Measurements from ENCODE around the gene FBXO5. TPM values are rescaled to one million over a fixed set of nuclear protein-coding genes. Genes with fewer than 3 reads are reported as not detected.
A peak's percentile ranks its signal among the peaks of the same experiment; 100 is the strongest.
"Not testable (repeated sequence)": the region's sequence is repeated elsewhere in the genome, so short reads cannot be mapped to it uniquely, and the experiment has no call there.

FBXO5 gene
- polyA plus RNA-seq, 1 donor (not counting 4 experiments of a cell fraction or from before 2014, with no cell fraction given) = 9.0 TPM

DNA sequence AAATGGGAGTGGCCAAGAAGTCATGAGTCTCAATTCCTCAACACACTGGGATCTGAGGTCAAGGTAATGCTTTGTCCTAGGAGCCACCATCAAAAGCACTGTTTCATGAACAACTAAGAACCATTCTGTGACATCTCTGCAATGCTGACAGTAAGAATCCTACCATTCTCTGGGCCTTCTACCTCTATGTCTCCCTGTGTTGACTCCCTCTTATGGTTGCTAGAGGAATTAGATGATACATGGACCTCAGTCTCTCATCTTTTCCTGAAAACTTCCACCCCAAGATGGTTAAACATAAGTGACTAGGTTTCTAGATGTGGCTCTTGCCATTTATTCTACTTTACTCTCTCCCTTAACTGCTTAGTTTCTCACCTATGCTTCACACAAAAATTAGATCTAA, 10.6 kb upstream of the FBXO5 start:
- Histone ChIP-seq H3K4me1 (ENCODE audit: control insufficient read depth, extremely low read depth, insufficient read depth, low read length) (no peaks in the 10 kb centered on the region), H4K20me1 (ENCODE audit: control insufficient read depth, extremely low read depth, insufficient read depth, low read length) (no peaks in the 10 kb centered on the region), H2AFZ (ENCODE audit: control insufficient read depth, low read length) (no peak overlapping the region), H3K9me1 (ENCODE audit: control insufficient read depth, extremely low read depth, insufficient read depth, low read length) (no peaks in the 10 kb centered on the region), H3K27ac (ENCODE audit: control insufficient read depth, insufficient read depth, low read length) (no peak overlapping the region), H3K79me2 (ENCODE audit: control insufficient read depth, insufficient read depth, low read length) (peaks cover 44% of the 10 kb centered on the region), H3K9ac (ENCODE audit: control insufficient read depth, extremely low read depth, insufficient read depth, low read length) (no peak overlapping the region), H3K27me3 (ENCODE audit: control insufficient read depth, extremely low read depth, insufficient read depth, low read length) (no peaks in the 10 kb centered on the region), H3K4me3 (ENCODE audit: control insufficient read depth in 2 of 3, extremely low read depth in 1 of 3, insufficient read depth in 2 of 3, low read depth in 1 of 3, low read length in 3 of 3) (no peak overlapping the region), H3K36me3 (ENCODE audit: control insufficient read depth in 2 of 2, extremely low read depth in 1 of 2, insufficient read depth in 2 of 2, low read length in 2 of 2) (peaks cover 0 to 20% of the 10 kb centered on the region in 2 experiments), H3K9me3 (ENCODE audit: control insufficient read depth, low read depth, low read length) (no peaks in the 10 kb centered on the region), H3K4me2 (ENCODE audit: control insufficient read depth, extremely low read depth, insufficient read depth, low read depth, low read length) (no peak overlapping the region)
- dilution Hi-C loops (cut with MboI; ENCODE audit: extremely low pct_ligation_motif_present, low sequenced_read_pairs) = no loop called here
- DNase-seq (ENCODE audit: low read depth, low spot score) (no peak), FAIRE-seq (peak; percentile 20)
- TF ChIP-seq, protein P1, sequence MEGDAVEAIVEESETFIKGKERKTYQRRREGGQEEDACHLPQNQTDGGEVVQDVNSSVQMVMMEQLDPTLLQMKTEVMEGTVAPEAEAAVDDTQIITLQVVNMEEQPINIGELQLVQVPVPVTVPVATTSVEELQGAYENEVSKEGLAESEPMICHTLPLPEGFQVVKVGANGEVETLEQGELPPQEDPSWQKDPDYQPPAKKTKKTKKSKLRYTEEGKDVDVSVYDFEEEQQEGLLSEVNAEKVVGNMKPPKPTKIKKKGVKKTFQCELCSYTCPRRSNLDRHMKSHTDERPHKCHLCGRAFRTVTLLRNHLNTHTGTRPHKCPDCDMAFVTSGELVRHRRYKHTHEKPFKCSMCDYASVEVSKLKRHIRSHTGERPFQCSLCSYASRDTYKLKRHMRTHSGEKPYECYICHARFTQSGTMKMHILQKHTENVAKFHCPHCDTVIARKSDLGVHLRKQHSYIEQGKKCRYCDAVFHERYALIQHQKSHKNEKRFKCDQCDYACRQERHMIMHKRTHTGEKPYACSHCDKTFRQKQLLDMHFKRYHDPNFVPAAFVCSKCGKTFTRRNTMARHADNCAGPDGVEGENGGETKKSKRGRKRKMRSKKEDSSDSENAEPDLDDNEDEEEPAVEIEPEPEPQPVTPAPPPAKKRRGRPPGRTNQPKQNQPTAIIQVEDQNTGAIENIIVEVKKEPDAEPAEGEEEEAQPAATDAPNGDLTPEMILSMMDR (optimal IDR thresholded peaks at IDR 0.05 in 1 of 3, IDR thresholded peaks at IDR 0.05 in 1 of 3, conservative IDR thresholded peaks at IDR 0.05 in 1 of 3; ENCODE audit: extremely low read depth in 1 of 3, insufficient read depth in 2 of 3, low read length in 3 of 3) = peak; percentile 3 to 23 (median 9)
- TF ChIP-seq EZH2 (IDR thresholded peaks at IDR 0.05; ENCODE audit: low read length) = no peak

DNA sequence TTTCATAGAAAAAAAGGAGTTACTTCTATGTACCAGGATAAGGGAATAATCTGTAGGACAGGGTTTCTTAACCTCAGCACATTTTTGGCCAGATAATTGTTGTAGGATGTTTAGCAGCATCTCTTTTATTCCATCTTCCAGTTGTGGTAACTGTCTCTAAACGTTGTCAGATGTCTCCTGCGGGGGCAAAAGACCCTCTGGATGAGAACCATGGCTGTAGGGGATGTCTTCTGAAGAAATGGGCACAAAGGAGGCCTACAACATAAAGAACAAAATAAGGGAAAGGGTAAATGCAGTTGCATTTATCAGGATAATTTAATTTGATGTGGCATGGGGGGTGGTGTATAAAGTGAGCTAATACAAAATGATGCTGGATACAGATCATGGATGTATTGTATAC, 4.1 kb upstream of the FBXO5 start:
- Histone ChIP-seq H4K20me1 (ENCODE audit: control insufficient read depth, extremely low read depth, insufficient read depth, low read length) (no peaks in the 10 kb centered on the region), H3K9me3 (ENCODE audit: control insufficient read depth, low read depth, low read length) (no peaks in the 10 kb centered on the region), H3K4me2 (ENCODE audit: control insufficient read depth, extremely low read depth, insufficient read depth, low read depth, low read length) (no peak overlapping the region), H3K36me3 (ENCODE audit: control insufficient read depth in 2 of 2, extremely low read depth in 1 of 2, insufficient read depth in 2 of 2, low read length in 2 of 2) (peaks cover 0 to under 1% of the 10 kb centered on the region in 2 experiments), H3K4me1 (ENCODE audit: control insufficient read depth, extremely low read depth, insufficient read depth, low read length) (peaks cover 13% of the 10 kb centered on the region), H3K27me3 (ENCODE audit: control insufficient read depth, extremely low read depth, insufficient read depth, low read length) (no peaks in the 10 kb centered on the region), H3K9me1 (ENCODE audit: control insufficient read depth, extremely low read depth, insufficient read depth, low read length) (no peaks in the 10 kb centered on the region), H2AFZ (ENCODE audit: control insufficient read depth, low read length) (no peak overlapping the region), H3K79me2 (ENCODE audit: control insufficient read depth, insufficient read depth, low read length) (peaks cover 25% of the 10 kb centered on the region), H3K4me3 (ENCODE audit: control insufficient read depth in 2 of 3, extremely low read depth in 1 of 3, insufficient read depth in 2 of 3, low read depth in 1 of 3, low read length in 3 of 3) (no peak overlapping the region), H3K9ac (ENCODE audit: control insufficient read depth, extremely low read depth, insufficient read depth, low read length) (no peak overlapping the region), H3K27ac (ENCODE audit: control insufficient read depth, insufficient read depth, low read length) (no peak overlapping the region)
- FAIRE-seq = no peak
- TF ChIP-seq, protein P1 (optimal IDR thresholded peaks at IDR 0.05 in 1 of 3, IDR thresholded peaks at IDR 0.05 in 1 of 3, conservative IDR thresholded peaks at IDR 0.05 in 1 of 3; ENCODE audit: extremely low read depth in 1 of 3, insufficient read depth in 2 of 3, low read length in 3 of 3) = no peak
- TF ChIP-seq EZH2 (IDR thresholded peaks at IDR 0.05; ENCODE audit: low read length) = no peak
- no peak for DNase-seq (ENCODE audit: low read depth, low spot score)
- dilution Hi-C loops (cut with MboI; ENCODE audit: extremely low pct_ligation_motif_present, low sequenced_read_pairs) = no loop called here

DNA sequence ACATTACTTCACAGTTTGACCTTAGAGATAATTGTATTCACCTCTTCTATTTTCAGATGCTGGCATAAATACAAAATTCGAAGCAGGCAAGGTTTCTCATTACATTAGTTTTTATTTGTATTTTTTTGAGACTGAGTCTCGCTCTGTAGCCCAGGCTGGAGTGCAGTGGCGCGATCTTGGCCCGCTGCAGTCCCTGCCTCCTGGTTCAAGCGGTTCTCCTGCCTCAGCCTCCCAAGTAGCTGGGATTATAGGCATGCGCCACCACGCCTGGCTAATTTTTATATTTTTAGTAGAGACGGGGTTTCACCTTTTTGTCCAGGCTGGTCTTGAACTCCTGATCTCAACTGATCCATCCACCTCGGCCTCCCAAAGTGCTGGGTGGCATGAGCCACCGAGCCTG, 2.5 kb upstream of the FBXO5 start:
- H3K79me2 ChIP-seq (ENCODE audit: control insufficient read depth, insufficient read depth, low read length) = peaks cover 41% of the 10 kb centered on the region
- H3K9ac ChIP-seq (ENCODE audit: control insufficient read depth, extremely low read depth, insufficient read depth, low read length); H3K4me3 ChIP-seq (ENCODE audit: control insufficient read depth in 2 of 3, extremely low read depth in 1 of 3, insufficient read depth in 2 of 3, low read depth in 1 of 3, low read length in 3 of 3); H3K36me3 ChIP-seq (ENCODE audit: control insufficient read depth in 2 of 2, extremely low read depth in 1 of 2, insufficient read depth in 2 of 2, low read length in 2 of 2); H4K20me1 ChIP-seq (ENCODE audit: control insufficient read depth, extremely low read depth, insufficient read depth, low read length); H3K9me3 ChIP-seq (ENCODE audit: control insufficient read depth, low read depth, low read length); dilution Hi-C loops (cut with MboI; ENCODE audit: extremely low pct_ligation_motif_present, low sequenced_read_pairs); H2AFZ ChIP-seq (ENCODE audit: control insufficient read depth, low read length); H3K27me3 ChIP-seq (ENCODE audit: control insufficient read depth, extremely low read depth, insufficient read depth, low read length); H3K9me1 ChIP-seq (ENCODE audit: control insufficient read depth, extremely low read depth, insufficient read depth, low read length); DNase-seq (ENCODE audit: low read depth, low spot score); FAIRE-seq: not testable (repeated sequence)
- peaks cover 22% of the 10 kb centered on the region for H3K4me1 ChIP-seq (ENCODE audit: control insufficient read depth, extremely low read depth, insufficient read depth, low read length)
- H3K4me2 ChIP-seq (ENCODE audit: control insufficient read depth, extremely low read depth, insufficient read depth, low read depth, low read length) = peak overlapping the region; percentile 93
- H3K27ac ChIP-seq (ENCODE audit: control insufficient read depth, insufficient read depth, low read length) = peak overlapping the region; percentile 93
